DMS114 treated with DMSO at 0.1 percent for 48 hours (cell line): Measurements from ENCODE around the gene GPX4.

ENCODE experiments used
- DNase-seq: peaks from one replicate; lab custom pipeline; 2025; ENCODE audit not compliant: unreplicated experiment; lab: John Stamatoyannopoulos, UW

The GPX4 gene

GRCh38 chr19:1147934-1148549 lies 44.2 kb downstream of the GPX4 start:
- DNase-seq: no peak

GRCh38 chr19:1149259-1150045 lies 45.7 kb downstream of the GPX4 start:
- no peak for DNase-seq

GRCh38 chr19:1150333-1151036 lies 46.7 kb downstream of the GPX4 start:
- no peak for DNase-seq

GRCh38 chr19:1151037-1151724 lies 47.4 kb downstream of the GPX4 start:
- DNase-seq: no peak

- no peak for DNase-seq
These were observed 48.3 kb downstream of the GPX4 start for GRCh38 chr19:1151917-1152587.

GRCh38 chr19:1153891-1154730 lies 50.3 kb downstream of the GPX4 start:
- no peak for DNase-seq

- DNase-seq: no peak
These were observed 51.0 kb downstream of the GPX4 start for GRCh38 chr19:1154731-1155351.

- no peak for DNase-seq
These were observed 51.8 kb downstream of the GPX4 start for GRCh38 chr19:1155352-1156304.
